Activated CD8-positive, alpha-beta memory T cell treated with anti-CD3 and anti-CD28 coated beads, Interleukin-2, amount 50 U/mL, for 48 hours (primary cell): ENCODE data around the gene CD33.
A peak's percentile ranks its signal among the peaks of the same experiment; 100 is the strongest.
"Not testable (repeated sequence)": the region's sequence is repeated elsewhere in the genome, so short reads cannot be mapped to it uniquely, and the experiment has no call there.

Experiments used
- DNase-seq: peaks from one replicate; pipeline ENCODE4 v3.0.0-alpha.2; 2020

The CD33 gene

GRCh38 chr19:51210874-51211361, 14.0 kb upstream of the CD33 start:
- not testable (repeated sequence) for DNase-seq

GRCh38 chr19:51211833-51212232, 13.0 kb upstream of the CD33 start:
- DNase-seq, result no peak

GRCh38 chr19:51219307-51219706, 5.6 kb upstream of the CD33 start:
- DNase-seq, result no peak

- DNase-seq, result no peak
These were observed 4.9 kb upstream of the CD33 start for GRCh38 chr19:51219971-51220370.

- no peak for DNase-seq
These were observed 3.9 kb upstream of the CD33 start for GRCh38 chr19:51220996-51221395.

GRCh38 chr19:51224163-51224641, 678 bp upstream of the CD33 start:
- DNase-seq, result no peak

- no peak for DNase-seq
These were observed 1.2 kb downstream of the CD33 start for GRCh38 chr19:51226067-51226466.

- DNase-seq, result no peak
These were observed 2.4 kb downstream of the CD33 start for GRCh38 chr19:51227326-51227725.

GRCh38 chr19:51227966-51228365, 3.1 kb downstream of the CD33 start:
- DNase-seq, result no peak

GRCh38 chr19:51240866-51241265, 16.0 kb downstream of the CD33 start:
- no peak for DNase-seq

GRCh38 chr19:51242881-51243630, 18.2 kb downstream of the CD33 start:
- no peak for DNase-seq

- no peak for DNase-seq
These were observed 21.3 kb downstream of the CD33 start for GRCh38 chr19:51246164-51246552.

GRCh38 chr19:51247972-51248590, 23.2 kb downstream of the CD33 start:
- DNase-seq, result no peak

GRCh38 chr19:51250786-51251467, 26.0 kb downstream of the CD33 start, which contains the start of gene SIGLECL1:
Gene SIGLECL1 (plus strand): TSS chr19:51251080. CDS start chr19:51264073, 12,993 bp downstream.
- peak; percentile 38 for DNase-seq

GRCh38 chr19:51251468-51251820, 26.6 kb downstream of the CD33 start:
- no peak for DNase-seq

- no peak for DNase-seq
These were observed 27.6 kb downstream of the CD33 start for GRCh38 chr19:51252306-51253079.

- DNase-seq, result no peak
These were observed 28.4 kb downstream of the CD33 start for GRCh38 chr19:51253088-51253806.

GRCh38 chr19:51256155-51256625, 31.3 kb downstream of the CD33 start:
- no peak for DNase-seq

GRCh38 chr19:51257471-51257870, 32.6 kb downstream of the CD33 start:
- no peak for DNase-seq

- DNase-seq, result no peak
These were observed 33.6 kb downstream of the CD33 start for GRCh38 chr19:51258165-51259160.
